G401 (cell line): Measurements from ENCODE around the gene WFDC8. TPM values are rescaled to one million over a fixed set of nuclear protein-coding genes. Genes with fewer than 3 reads are reported as not detected.
"Not testable (repeated sequence)": the region's sequence is repeated elsewhere in the genome, so short reads cannot be mapped to it uniquely, and the experiment has no call there.

ENCODE experiments used
- DNase-seq: peaks from one replicate; pipeline ENCODE4 v3.0.0-alpha.2; 2015; ENCODE audit warnings: low spot score
- in situ Hi-C: cut with HindIII; loops from 2 replicates; pipeline ENCODE4 v1.10.0; 2016; ENCODE audit warnings: low sequenced_read_pairs, mixed read lengths
- total RNA-seq: library from RNA; depleted of rRNA; stranded (reverse); fragments of >200 nt; shearing (Covaris generic); gene quantifications from 2 replicates; pipeline ENCODE4 v1.2.3, GENCODE V29; 2014; rRNA removed

The WFDC8 gene
- total RNA-seq = not detected in 2 replicates

DNA sequence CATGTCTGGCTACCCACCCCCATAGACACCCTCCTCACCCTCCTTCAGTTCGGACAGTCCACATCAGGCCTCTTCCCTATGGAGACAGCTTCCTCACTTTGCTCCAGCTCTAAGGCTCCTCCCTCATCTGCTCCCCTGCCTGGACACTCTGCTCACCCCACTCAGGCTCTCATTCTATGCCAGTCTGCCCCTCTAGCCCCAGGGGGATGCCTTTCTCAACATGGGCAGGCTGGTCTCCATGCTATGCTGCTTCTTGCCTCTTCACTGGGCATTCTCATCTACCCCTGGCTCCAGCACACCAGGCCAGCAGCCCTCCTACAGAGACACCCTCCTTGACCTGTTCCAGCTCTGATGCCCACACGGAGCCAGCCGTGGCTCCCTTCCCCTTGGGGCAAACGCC is at the start of gene WFDC8:
Gene WFDC8 (minus strand): TSS at position 101 of the 400 bp plus-strand sequence. CDS start 37 bp downstream, at position 64.
- no peak for DNase-seq
- in situ Hi-C loops = no loop called here

DNA sequence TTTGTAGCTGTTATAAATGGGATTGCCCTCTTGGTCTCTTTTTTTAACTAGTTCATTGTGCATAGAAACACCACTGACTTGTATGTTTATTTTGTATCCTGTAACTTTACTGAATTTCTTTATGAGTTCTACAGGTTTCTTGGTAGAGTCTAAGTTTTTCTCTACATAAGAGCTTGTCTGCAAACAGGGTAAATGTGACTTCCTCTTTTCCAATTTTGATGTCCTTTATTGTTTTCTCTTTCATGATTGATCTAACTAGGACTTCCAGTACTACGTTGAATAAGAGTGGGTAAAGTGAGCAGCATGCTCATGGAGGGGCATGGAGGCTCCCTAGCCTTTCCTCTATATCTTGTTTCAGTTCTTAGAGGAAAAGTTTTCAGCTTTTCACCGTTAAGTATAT is 47.5 kb upstream of the WFDC8 start:
- in situ Hi-C loops = no loop called here
- no peak for DNase-seq

DNA sequence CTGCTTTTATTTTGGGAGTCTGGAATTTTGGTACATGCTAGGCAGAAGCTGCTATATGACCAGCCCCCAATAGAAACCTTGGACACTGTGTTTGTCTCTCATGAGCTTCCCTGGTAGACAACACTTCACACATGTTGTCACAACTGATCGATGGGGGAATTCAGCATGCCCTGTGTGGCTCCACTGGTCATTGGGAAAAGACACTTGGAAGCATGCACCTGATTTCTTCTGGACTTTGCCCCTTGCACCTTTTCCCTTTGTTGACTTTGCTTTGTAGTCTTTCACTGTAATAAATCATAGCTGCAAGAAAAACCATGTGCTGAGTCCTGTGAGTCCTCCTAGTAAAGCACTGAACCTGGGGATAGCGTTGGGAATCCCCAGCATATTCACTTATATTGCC is 42.5 kb upstream of the WFDC8 start:
- DNase-seq = no peak
- in situ Hi-C loops = no loop called here

GRCh38 chr20:45617591-45617990 is 38.5 kb upstream of the WFDC8 start:
- in situ Hi-C loops = no loop called here

DNA sequence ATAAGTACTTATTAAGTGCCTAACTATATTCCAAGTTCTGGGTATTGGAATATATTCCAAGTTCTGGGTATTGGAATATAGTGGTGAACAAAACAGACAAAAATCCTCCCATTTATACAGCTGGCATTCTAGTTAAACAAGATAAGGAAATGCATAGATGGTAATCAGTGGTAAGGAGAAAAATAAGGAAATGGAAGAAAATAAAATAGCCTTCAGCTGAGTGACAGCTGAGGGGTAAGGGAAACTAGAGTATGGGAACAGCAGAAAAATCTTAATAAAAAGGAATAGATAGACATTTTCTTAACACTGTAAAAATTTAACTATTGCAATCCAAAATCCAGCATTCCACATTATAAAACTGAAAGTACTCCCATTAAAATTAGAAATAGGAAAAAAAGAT is 33.2 kb upstream of the WFDC8 start:
- no peak for DNase-seq
- in situ Hi-C loops = no loop called here

More at GRCh38 chr20:45617591-45617990, 38.5 kb upstream of the WFDC8 start:
- no peak for DNase-seq

GRCh38 chr20:45611054-45611453 is 32.0 kb upstream of the WFDC8 start:
- DNase-seq = no peak
- in situ Hi-C loops = no loop called here

GRCh38 chr20:45607810-45608209 is 28.7 kb upstream of the WFDC8 start:
- in situ Hi-C loops = no loop called here

GRCh38 chr20:45595235-45595634 is 16.2 kb upstream of the WFDC8 start:
- in situ Hi-C loops = no loop called here
- no peak for DNase-seq

More at GRCh38 chr20:45607810-45608209, 28.7 kb upstream of the WFDC8 start:
- no peak for DNase-seq

- DNase-seq = no peak
- in situ Hi-C loops = no loop called here
Observed at GRCh38 chr20:45593498-45593897, 14.4 kb upstream of the WFDC8 start.

DNA sequence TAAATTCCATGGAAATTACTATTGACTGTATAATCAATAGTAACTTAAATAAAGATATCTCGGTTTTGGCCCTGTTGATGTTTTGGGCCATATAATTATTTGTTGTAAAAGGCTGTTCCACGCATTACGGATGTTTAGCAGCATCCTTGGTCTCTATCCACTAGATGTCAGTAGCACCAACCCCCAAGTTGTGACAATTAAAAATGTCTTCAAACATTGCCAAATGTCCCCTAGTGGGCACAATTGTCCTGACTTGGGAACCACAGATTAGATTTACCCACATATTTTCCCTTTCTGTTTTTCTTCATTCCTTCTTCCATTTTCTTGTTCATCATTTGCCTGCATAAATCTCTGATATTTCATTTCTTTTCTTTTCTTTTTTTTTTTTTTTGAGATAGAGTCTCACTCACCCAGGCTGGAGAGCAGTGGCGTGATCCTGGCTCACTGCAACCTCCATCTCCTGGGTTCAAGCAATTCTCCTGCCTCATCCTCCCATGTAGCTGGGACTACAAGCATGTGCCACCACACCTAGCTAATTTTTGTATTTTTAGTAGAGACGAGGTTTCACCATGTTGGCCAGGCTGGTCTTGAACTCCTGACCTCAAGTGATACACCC is 13.6 kb upstream of the WFDC8 start:
- peak; percentile 7 for DNase-seq
- in situ Hi-C loops = no loop called here

DNA sequence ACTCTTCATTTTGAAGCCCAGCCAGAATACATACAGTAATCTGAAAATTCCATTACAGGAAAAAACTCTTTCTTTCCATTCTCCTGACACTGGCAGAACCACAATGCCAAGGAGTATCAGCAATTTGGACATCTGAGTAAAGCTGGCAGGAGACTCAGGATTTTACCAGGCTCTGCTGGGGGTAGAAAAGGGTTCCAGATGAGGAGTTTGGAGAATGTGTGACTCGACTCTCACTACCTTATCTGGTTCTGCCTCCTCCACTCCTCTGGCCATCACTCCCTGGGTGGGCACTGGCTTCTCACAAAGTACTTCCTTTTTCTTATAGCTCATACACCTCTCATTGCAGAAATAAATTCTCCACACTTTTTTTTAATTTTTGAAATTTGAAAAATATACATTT is 10.6 kb upstream of the WFDC8 start:
- no peak for DNase-seq
- in situ Hi-C loops = no loop called here

DNA sequence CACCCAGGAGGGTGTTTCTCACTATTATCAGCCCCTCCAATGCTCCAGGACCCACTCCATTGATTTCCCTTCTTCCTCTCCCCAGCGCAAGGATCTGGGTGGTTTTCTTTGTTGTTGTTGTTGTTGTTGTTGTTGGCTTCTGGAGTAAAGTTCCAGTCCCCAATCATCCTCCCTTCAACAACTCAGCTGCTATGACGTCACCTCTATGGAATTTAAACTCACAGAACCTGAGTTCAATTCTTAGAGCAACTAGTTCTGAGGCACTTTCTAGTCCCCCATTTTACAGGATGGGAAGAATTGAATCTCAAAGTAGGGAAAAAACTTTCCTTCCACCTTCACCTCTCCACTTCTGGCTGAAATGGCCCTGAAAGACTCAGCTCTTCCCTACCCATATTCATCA is 9.7 kb upstream of the WFDC8 start:
- in situ Hi-C loops = no loop called here
- no peak for DNase-seq

DNA sequence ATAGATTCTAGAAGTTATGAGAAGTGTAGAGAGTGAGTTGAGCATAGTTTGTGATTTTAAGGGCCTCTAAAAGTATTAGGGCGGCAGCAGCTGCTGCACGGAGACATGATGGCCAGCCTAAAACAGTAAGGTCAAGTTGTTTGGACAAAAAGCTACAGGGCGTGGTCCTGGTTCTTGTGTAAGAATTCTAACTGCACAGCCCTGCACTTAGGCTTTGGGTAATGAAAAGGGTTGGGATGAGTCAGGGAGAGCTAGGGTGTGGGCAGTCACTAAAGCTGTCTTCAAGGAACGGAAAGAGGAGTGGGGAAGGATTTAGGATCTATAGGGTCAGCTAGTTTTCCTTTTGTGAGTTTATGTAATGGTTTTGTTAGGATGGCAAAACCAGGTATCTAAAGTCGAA is 6.9 kb upstream of the WFDC8 start:
- DNase-seq, in situ Hi-C loops: not testable (repeated sequence)

GRCh38 chr20:45584294-45584693 is 5.2 kb upstream of the WFDC8 start:
- in situ Hi-C loops, DNase-seq: not testable (repeated sequence)

- in situ Hi-C loops = no loop called here
- no peak for DNase-seq
Observed at GRCh38 chr20:45583502-45583901, 4.4 kb upstream of the WFDC8 start.

DNA sequence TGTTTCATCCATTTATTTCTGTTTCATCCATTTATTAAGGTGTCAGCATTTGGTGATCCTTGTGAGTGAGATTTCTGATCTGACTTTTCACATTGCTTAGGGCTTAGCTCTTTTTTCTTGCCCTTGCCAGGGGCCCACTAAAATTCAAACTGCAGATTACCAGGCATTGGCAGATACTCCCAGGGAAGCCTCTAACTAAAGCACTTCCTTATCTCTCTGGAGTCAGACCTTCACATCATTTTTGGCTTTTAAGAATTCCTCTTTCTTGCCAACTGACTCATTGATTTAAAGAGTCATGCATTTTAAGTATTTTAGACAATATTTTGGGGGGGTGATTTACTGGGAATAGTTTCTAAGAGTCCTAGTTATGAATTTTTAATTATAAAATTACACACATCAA is 2.6 kb upstream of the WFDC8 start:
- no peak for DNase-seq
- in situ Hi-C loops = no loop called here

DNA sequence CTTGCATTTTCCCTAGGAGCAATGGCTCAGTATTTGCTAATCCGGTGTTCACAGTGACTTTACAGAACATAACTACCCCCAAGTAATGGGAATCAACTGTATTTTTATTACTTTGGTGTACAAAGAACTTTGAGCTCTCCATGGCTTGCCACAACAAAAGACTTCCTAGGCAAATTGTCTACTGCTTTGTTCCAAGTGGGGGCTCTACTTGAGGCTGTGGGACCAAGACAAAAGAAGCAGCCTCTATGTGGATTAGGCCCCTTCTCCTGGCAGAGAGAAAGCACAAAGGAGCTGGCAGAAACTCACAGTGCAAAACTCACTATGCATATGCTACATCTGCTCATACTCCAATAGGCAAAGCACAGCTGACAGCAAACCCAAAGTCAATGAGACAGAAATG is 853 bp downstream of the WFDC8 start:
- DNase-seq = no peak

GRCh38 chr20:45576995-45577394 is 2.1 kb downstream of the WFDC8 start:
- in situ Hi-C loops = no loop called here
- DNase-seq = no peak

More for the DNA sequence above, 853 bp downstream of the WFDC8 start:
- in situ Hi-C loops = no loop called here

DNA sequence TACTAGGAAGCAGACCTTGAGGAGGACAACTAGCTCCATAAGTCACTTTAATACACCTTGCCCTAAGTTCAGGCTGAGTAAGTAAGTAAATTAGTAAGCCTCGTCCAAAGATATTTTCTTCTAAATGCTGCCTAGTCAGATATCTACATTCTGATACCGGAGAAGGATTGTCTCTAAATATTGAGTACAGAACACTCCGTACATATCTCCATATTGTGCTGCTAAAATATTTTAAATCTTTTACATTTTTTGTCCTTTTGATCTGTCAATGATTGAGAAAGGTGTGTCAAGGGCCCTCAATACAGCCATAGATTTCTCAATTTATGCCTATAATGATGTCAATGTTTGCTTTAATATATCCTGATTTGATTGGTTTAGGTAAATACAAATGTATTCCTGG is 3.2 kb downstream of the WFDC8 start:
- in situ Hi-C loops = no loop called here
- DNase-seq = no peak

- DNase-seq, in situ Hi-C loops: not testable (repeated sequence)
Observed at GRCh38 chr20:45569650-45570049, 9.4 kb downstream of the WFDC8 start.

DNA sequence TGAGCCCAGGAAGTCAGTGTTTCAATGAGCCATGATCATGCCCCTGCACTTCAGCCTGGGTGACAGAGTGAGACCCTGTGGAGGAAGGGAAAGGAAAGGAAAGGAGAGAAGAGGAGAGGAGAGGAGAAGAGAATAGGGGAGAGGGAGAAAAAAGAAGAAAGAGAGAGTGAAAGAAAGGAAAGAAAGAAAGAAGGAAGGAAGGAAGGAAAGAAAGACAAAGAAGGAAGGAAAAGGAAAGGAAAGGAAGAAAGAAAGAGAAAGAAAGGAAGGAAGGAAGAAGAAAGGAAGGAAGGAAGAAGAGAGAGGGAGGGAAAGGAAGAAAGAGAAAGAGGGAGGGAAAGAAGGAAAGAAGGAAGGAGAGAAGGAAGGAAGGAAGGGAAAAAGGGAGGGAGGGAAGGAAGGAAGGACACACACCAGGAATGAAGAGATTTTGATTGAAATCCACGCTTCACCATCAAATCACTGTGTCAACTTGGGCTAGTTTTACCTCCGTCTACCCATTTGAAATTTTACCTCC is 14.3 kb downstream of the WFDC8 start:
- no peak for DNase-seq
- in situ Hi-C loops = no loop called here
